H9 (cell line): ENCODE measurements around the gene OR1J4. TPM values are rescaled to one million over a fixed set of nuclear protein-coding genes. Genes with fewer than 3 reads are reported as not detected.

Experiments
- DNase-seq: peaks from one replicate; pipeline ENCODE4 v3.0.0-alpha.2; 2017
- H2AFZ ChIP-seq: one replicate; pipeline ENCODE4 v1.6.1; 2013; ENCODE audit warnings: mild to moderate bottlenecking, low read length, control low read depth, moderate library complexity
- H2AK5ac ChIP-seq: 2 replicates; pipeline ENCODE4 v1.6.1; 2013; ENCODE audit warnings: low read length, control low read depth, mixed read lengths; ENCODE audit not compliant: insufficient read length
- H2BK120ac ChIP-seq: one replicate; pipeline ENCODE4 v1.6.1; 2013; ENCODE audit warnings: low read depth, mild to moderate bottlenecking, low read length, control low read depth, inconsistent platforms; ENCODE audit not compliant: poor library complexity, severe bottlenecking
- H2BK12ac ChIP-seq: 2 replicates; pipeline ENCODE4 v1.6.1; 2013; ENCODE audit warnings: low read length, control low read depth, mixed read lengths, low read depth; ENCODE audit not compliant: insufficient read length
- H2BK15ac ChIP-seq: 2 replicates; pipeline ENCODE4 v1.6.1; 2013; ENCODE audit warnings: low read depth, low read length, control low read depth
- H2BK20ac ChIP-seq: one replicate; pipeline ENCODE4 v1.6.1; 2013; ENCODE audit warnings: low read depth, mild to moderate bottlenecking, low read length, control low read depth, inconsistent platforms; ENCODE audit not compliant: poor library complexity, severe bottlenecking
- H2BK5ac ChIP-seq: 2 replicates; pipeline ENCODE4 v1.6.1; 2013; ENCODE audit warnings: low read length, control low read depth, mixed read lengths; ENCODE audit not compliant: insufficient read length
- H3K14ac ChIP-seq: 2 replicates; pipeline ENCODE4 v1.6.1; 2013; ENCODE audit warnings: low read length, control low read depth; ENCODE audit not compliant: insufficient read depth
- H3K18ac ChIP-seq: 2 replicates; pipeline ENCODE4 v1.6.1; 2013; ENCODE audit warnings: low read depth, mild to moderate bottlenecking, mixed read lengths, low read length, control low read depth; ENCODE audit not compliant: insufficient read length
- H3K23ac ChIP-seq: 2 replicates; pipeline ENCODE4 v1.6.1; 2013; ENCODE audit warnings: low read length, control low read depth, mixed read lengths, low read depth; ENCODE audit not compliant: insufficient read length
- H3K23me2 ChIP-seq: 2 replicates; pipeline ENCODE4 v1.6.1; 2013; ENCODE audit warnings: low read depth, mild to moderate bottlenecking, mixed read lengths, low read length, control low read depth; ENCODE audit not compliant: insufficient read length, poor library complexity, severe bottlenecking
- H3K27ac ChIP-seq: 2 replicates; pipeline ENCODE4 v1.5.1; 2013; ENCODE audit warnings: low read length, control low read depth, mixed read lengths, low read depth; ENCODE audit not compliant: insufficient read length
- H3K27me3 ChIP-seq: 2 replicates; pipeline ENCODE4 v1.6.1; 2013; ENCODE audit warnings: low read length, control low read depth, inconsistent platforms; ENCODE audit not compliant: insufficient read depth
- H3K4ac ChIP-seq: 2 replicates; pipeline ENCODE4 v1.6.1; 2013; ENCODE audit warnings: low read depth, mild to moderate bottlenecking, control low read depth, inconsistent platforms, low read length, moderate library complexity
- H3K4me1 ChIP-seq: 2 replicates; pipeline ENCODE4 v1.6.1; 2013; ENCODE audit warnings: low read length, control low read depth, inconsistent platforms; ENCODE audit not compliant: insufficient read depth
- H3K4me2 ChIP-seq: 2 replicates; pipeline ENCODE4 v1.6.1; 2013; ENCODE audit warnings: low read length, control low read depth, mixed read lengths; ENCODE audit not compliant: insufficient read length, insufficient read depth
- H3K56ac ChIP-seq: 2 replicates; pipeline ENCODE4 v1.6.1; 2013; ENCODE audit warnings: low read depth, mild to moderate bottlenecking, mixed read lengths, low read length, control low read depth; ENCODE audit not compliant: insufficient read length
- H3K79me1 ChIP-seq: 2 replicates; pipeline ENCODE4 v1.6.1; 2013; ENCODE audit warnings: low read depth, mild to moderate bottlenecking, moderate library complexity, low read length, control low read depth, inconsistent platforms; ENCODE audit not compliant: insufficient read depth, poor library complexity, severe bottlenecking
- H3K79me2 ChIP-seq: 2 replicates; pipeline ENCODE4 v1.6.1; 2013; ENCODE audit warnings: low read length, control low read depth, inconsistent platforms; ENCODE audit not compliant: insufficient read depth
- H3K9ac ChIP-seq: 2 replicates; pipeline ENCODE4 v1.6.1; 2013; ENCODE audit warnings: low read length, control low read depth, mixed read lengths; ENCODE audit not compliant: insufficient read length; ENCODE audit errors: extremely low read depth
- H3K9me3 ChIP-seq: one replicate; pipeline ENCODE4 v1.6.1; 2013; ENCODE audit warnings: low read depth, low read length, inconsistent platforms; ENCODE audit not compliant: control insufficient read depth
- H3T11ph ChIP-seq: one replicate; pipeline ENCODE4 v1.6.1; 2013; ENCODE audit warnings: mild to moderate bottlenecking, low read length, control low read depth, inconsistent platforms
- H4K20me1 ChIP-seq: one replicate; pipeline ENCODE4 v1.6.1; 2013; ENCODE audit not compliant: control insufficient read depth, insufficient read length, insufficient read depth
- H4K5ac ChIP-seq: 2 replicates; pipeline ENCODE4 v1.6.1; 2013; ENCODE audit warnings: low read depth, mild to moderate bottlenecking, mixed read lengths, low read length, control low read depth; ENCODE audit not compliant: insufficient read length
- H4K8ac ChIP-seq: replicated peaks from 2 replicates; pipeline ENCODE4 v1.6.1; 2013; ENCODE audit warnings: low read length, control low read depth, mixed read lengths, low read depth; ENCODE audit not compliant: insufficient read length
- H4K91ac ChIP-seq: 2 replicates; pipeline ENCODE4 v1.6.1; 2013; ENCODE audit warnings: low read depth, mild to moderate bottlenecking, moderate library complexity, mixed read lengths, low read length, control low read depth; ENCODE audit not compliant: insufficient read length
- H3K27ac Mint-ChIP-seq, 3 experiments: 2 replicates in 2 of 3; 3 replicates in 1 of 3; pipeline ENCODE4 v1.8.0; 2020 to 2021; ENCODE audit warnings: mixed read lengths in 3 of 3, mild to moderate bottlenecking in 1 of 3, moderate library complexity in 1 of 3
- H3K27me3 Mint-ChIP-seq: 2 replicates; pipeline ENCODE4 v1.8.0; 2021; ENCODE audit warnings: low read depth, mild to moderate bottlenecking, moderate library complexity, mixed read lengths
- H3K36me3 Mint-ChIP-seq, 3 experiments: 2 replicates in 2 of 3; 3 replicates in 1 of 3; pipeline ENCODE4 v1.8.0; 2020 to 2021; ENCODE audit warnings: low read depth in 3 of 3, mixed read lengths in 3 of 3; ENCODE audit not compliant: insufficient read depth in 1 of 3
- H3K4me1 Mint-ChIP-seq, 2 experiments: 2 replicates each; pipeline ENCODE4 v1.8.0; 2020; ENCODE audit warnings: mixed read lengths in 2 of 2
- H3K4me3 Mint-ChIP-seq, 2 experiments: 2 replicates in 1 of 2; 3 replicates in 1 of 2; pipeline ENCODE4 v1.8.0; 2020 to 2021; ENCODE audit warnings: mild to moderate bottlenecking in 2 of 2, mixed read lengths in 2 of 2, moderate library complexity in 1 of 2
- H3K9me3 Mint-ChIP-seq, 2 experiments: 2 replicates in 1 of 2; 3 replicates in 1 of 2; pipeline ENCODE4 v1.8.0; 2020; ENCODE audit warnings: mild to moderate bottlenecking in 2 of 2, mixed read lengths in 2 of 2, moderate library complexity in 1 of 2
- WGBS: extraction: QIAGEN DNeasy Blood & Tissue Kit; methylation state at CpG from one replicate; pipeline ENCODE4 v1.1.7; 2013; ENCODE audit warnings: missing lambda C conversion rate, low lambda C conversion rate, mixed read lengths; ENCODE audit not compliant: insufficient read length; ENCODE audit errors: extremely low coverage; 5-methylcytosine and 5-hydroxymethylcytosine counted together
- total RNA-seq: library from RNA; stranded (reverse); gene quantifications from 2 replicates; pipeline ENCODE4 v1.2.1, GENCODE V29; 2021
- TF ChIP-seq, protein P1 (sequence below): fragments of 200-600 bp; sonication (generic); conservative IDR thresholded peaks from 3 replicates; pipeline ENCODE4 v1.8.0; 2021; ENCODE audit warnings: antibody characterized with exemption, mild to moderate bottlenecking

Gene OR1J4
- total RNA-seq, 1 experiment from 2014 or later = not detected

DNA sequence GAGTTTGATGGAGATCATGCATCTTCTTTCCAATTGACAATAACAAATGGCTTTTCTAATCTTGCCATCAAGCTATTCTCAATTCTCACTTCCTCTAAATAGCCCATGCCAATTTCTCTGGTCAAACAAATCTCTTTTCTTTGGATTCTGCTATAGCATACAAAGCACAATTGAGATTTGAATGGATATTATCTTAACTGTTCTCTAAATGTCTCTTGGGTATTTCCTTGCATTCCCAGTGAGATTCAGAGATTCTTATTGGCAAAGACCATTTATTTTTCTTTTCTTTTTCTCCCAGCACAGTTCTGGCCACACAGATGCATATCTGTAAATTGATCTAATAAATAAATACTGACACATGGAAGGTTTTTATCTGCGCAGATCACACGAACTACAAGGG is 33.9 kb downstream of the OR1J4 start, which contains the start of gene OR1N2:
Gene OR1N2, plus strand, starts transcription at position 301 of the 400 bp plus-strand sequence. CDS start 100 bp downstream, outside the sequence.
- no peak within 1 kb of the TSS for H3K4me3 Mint-ChIP-seq
- TF ChIP-seq, protein P1, sequence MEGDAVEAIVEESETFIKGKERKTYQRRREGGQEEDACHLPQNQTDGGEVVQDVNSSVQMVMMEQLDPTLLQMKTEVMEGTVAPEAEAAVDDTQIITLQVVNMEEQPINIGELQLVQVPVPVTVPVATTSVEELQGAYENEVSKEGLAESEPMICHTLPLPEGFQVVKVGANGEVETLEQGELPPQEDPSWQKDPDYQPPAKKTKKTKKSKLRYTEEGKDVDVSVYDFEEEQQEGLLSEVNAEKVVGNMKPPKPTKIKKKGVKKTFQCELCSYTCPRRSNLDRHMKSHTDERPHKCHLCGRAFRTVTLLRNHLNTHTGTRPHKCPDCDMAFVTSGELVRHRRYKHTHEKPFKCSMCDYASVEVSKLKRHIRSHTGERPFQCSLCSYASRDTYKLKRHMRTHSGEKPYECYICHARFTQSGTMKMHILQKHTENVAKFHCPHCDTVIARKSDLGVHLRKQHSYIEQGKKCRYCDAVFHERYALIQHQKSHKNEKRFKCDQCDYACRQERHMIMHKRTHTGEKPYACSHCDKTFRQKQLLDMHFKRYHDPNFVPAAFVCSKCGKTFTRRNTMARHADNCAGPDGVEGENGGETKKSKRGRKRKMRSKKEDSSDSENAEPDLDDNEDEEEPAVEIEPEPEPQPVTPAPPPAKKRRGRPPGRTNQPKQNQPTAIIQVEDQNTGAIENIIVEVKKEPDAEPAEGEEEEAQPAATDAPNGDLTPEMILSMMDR = no peak
- WGBS = no CpG with 5 or more reads among the region's 2 CpGs

More for the DNA sequence above, 33.9 kb downstream of the OR1J4 start, which contains the start of gene OR1N2:
- Histone ChIP-seq H2BK120ac (no peak within 1 kb of the TSS), H3K23ac (no peak within 1 kb of the TSS), H2BK15ac (no peak within 1 kb of the TSS), H2AFZ (no peak within 1 kb of the TSS), H4K20me1 (no peaks in the 10 kb centered on the region), H2BK20ac (no peak within 1 kb of the TSS), H3K9ac (no peak within 1 kb of the TSS), H3K18ac (no peak within 1 kb of the TSS), H3T11ph (no peak within 1 kb of the TSS), H4K8ac (no peak within 1 kb of the TSS), H3K4me2 (no peak within 1 kb of the TSS), H3K14ac (no peak within 1 kb of the TSS), H3K56ac (no peak within 1 kb of the TSS), H3K79me2 (no peaks in the 10 kb centered on the region), H3K9me3 (peaks cover 40% of the 10 kb centered on the region), H4K91ac (no peak within 1 kb of the TSS), H3K79me1 (no peaks in the 10 kb centered on the region), H3K27me3 (no peaks in the 10 kb centered on the region), H3K4me1 (no peaks in the 10 kb centered on the region), H3K23me2 (no peaks in the 10 kb centered on the region), H2AK5ac (no peak within 1 kb of the TSS), H3K27ac (no peak within 1 kb of the TSS), H3K4ac (no peak within 1 kb of the TSS), H4K5ac (no peak within 1 kb of the TSS), H2BK12ac (no peak within 1 kb of the TSS), H2BK5ac (no peak within 1 kb of the TSS)
- H3K4me1 Mint-ChIP-seq = no peaks in the 10 kb centered on the region
- peaks cover 89 to 91% of the 10 kb centered on the region in 2 experiments for H3K9me3 Mint-ChIP-seq
- no peak within 1 kb of the TSS for H3K27ac Mint-ChIP-seq
- no peak for DNase-seq
- no peaks in the 10 kb centered on the region; the same call in none of the 2 replicates for H3K27me3 Mint-ChIP-seq
- peaks cover 0 to 30% (median 5%) of the 10 kb centered on the region in 3 experiments; a peak in 5 of 7 replicates for H3K36me3 Mint-ChIP-seq
